Measurements from ENCODE around the gene ICE2. TPM values are rescaled to one million over a fixed set of nuclear protein-coding genes. Genes with fewer than 3 reads are reported as not detected.

The ICE2 gene
- total and polyA plus RNA-seq, 4 experiments from 2014 or later: 46.5 to 68.4 (median 61.2) TPM

DNA sequence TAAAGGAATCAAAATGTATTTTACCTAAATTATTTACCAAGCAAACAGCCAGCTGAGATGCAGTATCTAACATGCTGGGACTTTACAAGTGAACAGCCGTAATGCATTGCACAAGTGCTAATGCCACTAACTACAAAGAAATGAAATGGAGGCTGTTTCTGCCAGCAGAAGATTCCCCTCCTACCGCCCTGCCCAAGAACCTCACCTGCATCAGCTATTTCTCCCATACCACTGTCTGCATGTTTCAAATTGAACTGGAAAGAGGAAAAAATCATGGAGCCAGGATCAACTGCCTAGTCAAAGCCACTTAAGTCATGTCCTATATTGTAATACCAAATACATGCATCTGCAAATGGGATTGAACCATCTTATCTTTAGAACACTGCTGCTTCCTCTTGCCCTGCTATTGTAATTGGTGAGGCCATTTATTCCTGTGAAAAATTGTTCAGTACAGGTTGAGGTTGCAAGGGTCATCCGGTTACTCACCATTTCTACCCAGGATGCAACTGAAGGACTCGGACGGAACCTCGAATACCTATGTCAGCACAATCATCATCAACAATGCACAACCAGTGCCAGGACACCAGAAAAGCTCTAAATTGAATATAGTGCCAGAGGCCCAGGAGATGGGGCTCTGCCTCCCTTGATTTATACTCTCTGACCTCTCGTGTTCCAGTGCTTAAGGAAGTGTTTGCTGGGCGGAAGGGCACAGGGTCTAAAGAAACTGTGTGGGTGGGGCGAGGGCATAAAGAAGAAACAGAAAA, 108.7 kb downstream of the ICE2 start:
- H3K4me3 Mint-ChIP-seq: no peak overlapping the region
- H3K27me3 ChIP-seq (ENCODE audit: insufficient read depth, low read length): no peaks in the 10 kb centered on the region
- CTCF ChIA-PET (ENCODE audit: partially characterized antibody): interaction anchor here (0.7 kb wide), 1 partner anchor 10 kb away, joined by 3 read pairs; no protein-coding TSS in a partner anchor
- H3K4me1 ChIP-seq (ENCODE audit: insufficient read depth, low read length): peaks cover 5% of the 10 kb centered on the region
- H3K4me3 ChIP-seq (ENCODE audit: low read length in 2 of 2): no peak overlapping the region
- no peaks in the 10 kb centered on the region for H3K27me3 Mint-ChIP-seq
- peak overlapping the region in 6 of 7 donors; percentile 26 to 91 (median 63) for H3K27ac Mint-ChIP-seq
- intact Hi-C loops (cut with micrococcal nuclease): no loop called here
- H3K9me3 ChIP-seq (ENCODE audit: control insufficient read depth in 1 of 2, low read length in 2 of 2): no peaks in the 10 kb centered on the region
- POLR2A ChIA-PET (ENCODE audit: partially characterized antibody): interaction anchor here (0.9 kb wide), 1 partner anchor 28 kb away, joined by 3 read pairs; the partner anchor contains the start of gene ANXA2
- H3K4me1 Mint-ChIP-seq: peaks cover 11 to 21% (median 17%) of the 10 kb centered on the region in 4 donors
- no peak for DNase-seq
- peaks cover 23 to 52% of the 10 kb centered on the region in 2 donors for H3K36me3 Mint-ChIP-seq
- peaks cover 0 to 2% (median 0%) of the 10 kb centered on the region in 8 donors for H3K9me3 Mint-ChIP-seq
- no peak overlapping the region for H3K27ac ChIP-seq (ENCODE audit: low read depth, low read length)
- peaks cover 30% of the 10 kb centered on the region for H3K36me3 ChIP-seq (ENCODE audit: insufficient read depth, low read length)

- CTCF ChIA-PET (ENCODE audit: partially characterized antibody): interaction anchor here (0.7 kb wide), 1 partner anchor 10 kb away, joined by 3 read pairs; no protein-coding TSS in a partner anchor
- H3K27ac Mint-ChIP-seq: peak overlapping the region in 3 of 7 donors; percentile 51 to 91 (median 57)
Observed at GRCh38 chr15:60369696-60370095, 109.2 kb downstream of the ICE2 start.

More at GRCh38 chr15:60369696-60370095, 109.2 kb downstream of the ICE2 start:
- no peak for DNase-seq
- no peak overlapping the region for H3K4me3 ChIP-seq (ENCODE audit: low read length in 2 of 2)
- Mint-ChIP-seq H3K27me3 (no peaks in the 10 kb centered on the region), H3K4me3 (no peak overlapping the region), H3K9me3 (peaks cover 0 to 3% (median 0%) of the 10 kb centered on the region in 8 donors), H3K4me1 (peaks cover 12 to 21% (median 18%) of the 10 kb centered on the region in 4 donors), H3K36me3 (peaks cover 23 to 49% of the 10 kb centered on the region in 2 donors)
- H3K9me3 ChIP-seq (ENCODE audit: control insufficient read depth in 1 of 2, low read length in 2 of 2): no peaks in the 10 kb centered on the region
- H3K4me1 ChIP-seq (ENCODE audit: insufficient read depth, low read length): peaks cover 5% of the 10 kb centered on the region
- no peak overlapping the region for H3K27ac ChIP-seq (ENCODE audit: low read depth, low read length)
- intact Hi-C loops (cut with micrococcal nuclease): no loop called here
- peaks cover 30% of the 10 kb centered on the region for H3K36me3 ChIP-seq (ENCODE audit: insufficient read depth, low read length)
- no peaks in the 10 kb centered on the region for H3K27me3 ChIP-seq (ENCODE audit: insufficient read depth, low read length)
- POLR2A ChIA-PET (ENCODE audit: partially characterized antibody): no interaction called here

Other genes with a start within 250 kb of the ICE2 start
- 100 to 1,000 TPM; 148 to 160 TPM for gene ANXA2, start 81.2 kb downstream of the ICE2 start, total RNA-seq
- 100 to 1,000 TPM; 561 to 682 TPM for gene ANXA2, start 81.2 kb downstream of the ICE2 start, polyA plus RNA-seq